Measurements from ENCODE around the gene HOXA4.

- TF ChIP-seq CTCF (conservative IDR thresholded peaks at IDR 0.05) (no peak), ZFX (IDR thresholded peaks at IDR 0.05) (no peak)
Observed at GRCh38 chr7:27128776-27129728, 1.5 kb downstream of the HOXA4 start.
